Activated CD4-positive, alpha-beta T cell treated with anti-CD3 and anti-CD28 coated beads, Interleukin-2, Interleukin-6, amounts not matched to agents 100 ng/mL and 50 ng/mL, durations not matched to agents 16 hours and 8 hours (primary cell): Measurements from ENCODE around the gene TMSB4X.
"Not testable (repeated sequence)": the region's sequence is repeated elsewhere in the genome, so short reads cannot be mapped to it uniquely, and the experiment has no call there.

ENCODE experiments used
- DNase-seq: peaks from one replicate; pipeline ENCODE4 v3.0.0-alpha.2; 2020

The TMSB4X gene

GRCh38 chrX:12955882-12956703 lies 18.8 kb upstream of the TMSB4X start:
- DNase-seq = peak; percentile 87

DNA sequence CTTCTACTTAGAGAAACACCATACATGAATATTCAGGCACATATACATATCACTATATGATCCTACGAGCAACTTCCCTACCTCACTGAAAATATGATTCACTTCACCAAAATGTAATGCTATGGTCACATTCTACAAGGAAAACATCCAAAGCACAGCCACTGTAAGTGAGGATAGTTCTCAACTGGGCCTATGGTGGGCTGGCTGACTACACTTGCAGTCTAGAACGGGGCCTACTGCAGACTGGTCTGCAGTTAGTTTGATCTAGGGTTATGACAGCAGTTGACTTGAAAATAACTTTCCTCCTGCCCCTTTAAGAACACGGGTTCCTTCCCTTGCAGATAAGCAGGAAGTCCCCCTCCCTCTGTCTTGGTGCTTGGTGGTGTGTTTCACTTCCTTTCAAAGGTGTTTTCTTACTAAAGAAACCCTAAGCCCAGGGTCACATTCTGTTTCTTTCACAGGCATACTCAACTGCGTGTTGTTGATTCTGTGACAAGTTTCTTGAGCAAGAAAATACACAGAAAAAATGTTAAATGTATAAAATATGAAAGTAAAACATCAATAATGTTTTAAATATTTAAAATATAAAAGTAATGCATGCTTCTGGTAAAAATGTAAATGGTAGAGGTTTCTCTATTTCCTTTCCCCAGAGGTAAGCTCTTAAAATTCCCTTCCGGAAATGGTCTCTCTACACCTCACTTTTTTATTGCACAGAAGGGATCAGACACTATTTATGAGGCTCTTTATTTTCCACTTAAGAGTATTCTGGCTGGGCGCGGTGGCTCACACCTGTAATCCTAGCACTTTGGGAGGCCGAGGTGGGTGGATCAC lies 18.0 kb upstream of the TMSB4X start:
- DNase-seq = peak; percentile 90

DNA sequence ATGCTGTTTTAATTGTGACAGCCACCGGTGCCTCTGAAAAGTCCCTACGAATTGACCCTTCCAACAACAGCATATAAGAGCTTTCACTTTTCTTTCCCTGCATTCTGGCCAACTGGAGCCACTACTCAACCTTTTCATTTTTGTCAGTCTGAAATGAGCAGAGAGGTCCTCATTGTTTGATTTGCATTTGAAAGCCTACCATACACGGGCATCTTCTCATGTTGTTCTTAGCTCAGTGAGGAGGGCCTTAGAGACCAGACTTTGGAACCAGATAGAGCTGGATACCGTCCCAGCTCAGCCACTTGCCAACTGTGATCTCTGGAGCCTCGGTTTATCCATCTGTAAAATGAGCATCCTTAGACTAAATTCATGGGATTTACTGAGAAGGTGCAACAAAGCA lies 16.9 kb upstream of the TMSB4X start:
- no peak for DNase-seq

DNA sequence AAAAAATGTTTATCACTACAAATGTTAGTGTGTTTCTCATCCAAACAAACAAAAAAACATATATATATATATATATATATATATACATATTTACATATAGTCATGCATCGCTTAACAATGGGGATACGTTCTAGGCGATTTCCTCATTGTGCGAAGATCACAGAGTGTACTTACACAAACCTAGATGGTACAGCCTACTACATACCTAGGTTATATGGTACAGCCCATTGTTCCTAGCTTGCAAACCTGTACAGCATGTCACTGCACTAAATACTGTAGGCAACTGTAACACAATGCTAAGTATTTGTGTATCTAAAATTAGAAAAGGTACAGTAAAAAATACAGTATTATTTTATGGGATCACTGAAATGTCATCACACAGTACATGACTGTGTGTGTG lies 16.4 kb upstream of the TMSB4X start:
- DNase-seq = no peak

GRCh38 chrX:12961196-12961718 lies 13.7 kb upstream of the TMSB4X start:
- DNase-seq = peak; percentile 0

DNA sequence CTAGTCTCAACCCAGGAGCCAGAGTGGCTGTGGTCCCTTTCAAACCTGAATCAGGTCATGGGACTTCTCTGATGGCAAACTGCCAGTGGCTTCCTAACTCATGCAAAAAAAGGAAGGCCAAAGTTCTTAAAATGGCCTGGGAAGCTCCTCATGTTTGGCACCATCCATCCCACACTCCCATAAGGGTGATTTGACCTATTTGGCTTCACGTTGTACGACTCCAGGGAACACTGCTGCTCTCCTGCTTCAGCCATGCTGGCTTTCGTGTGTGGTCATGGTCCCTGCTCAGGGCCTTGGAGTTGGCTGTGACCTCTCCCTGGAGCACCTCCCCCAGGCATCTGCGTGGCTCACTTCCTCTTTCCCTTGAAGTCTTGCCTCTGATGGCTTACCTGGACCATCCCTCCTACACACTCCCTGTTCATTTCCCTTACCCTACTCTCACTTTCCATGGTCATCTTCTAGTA lies 12.8 kb upstream of the TMSB4X start:
- no peak for DNase-seq

DNA sequence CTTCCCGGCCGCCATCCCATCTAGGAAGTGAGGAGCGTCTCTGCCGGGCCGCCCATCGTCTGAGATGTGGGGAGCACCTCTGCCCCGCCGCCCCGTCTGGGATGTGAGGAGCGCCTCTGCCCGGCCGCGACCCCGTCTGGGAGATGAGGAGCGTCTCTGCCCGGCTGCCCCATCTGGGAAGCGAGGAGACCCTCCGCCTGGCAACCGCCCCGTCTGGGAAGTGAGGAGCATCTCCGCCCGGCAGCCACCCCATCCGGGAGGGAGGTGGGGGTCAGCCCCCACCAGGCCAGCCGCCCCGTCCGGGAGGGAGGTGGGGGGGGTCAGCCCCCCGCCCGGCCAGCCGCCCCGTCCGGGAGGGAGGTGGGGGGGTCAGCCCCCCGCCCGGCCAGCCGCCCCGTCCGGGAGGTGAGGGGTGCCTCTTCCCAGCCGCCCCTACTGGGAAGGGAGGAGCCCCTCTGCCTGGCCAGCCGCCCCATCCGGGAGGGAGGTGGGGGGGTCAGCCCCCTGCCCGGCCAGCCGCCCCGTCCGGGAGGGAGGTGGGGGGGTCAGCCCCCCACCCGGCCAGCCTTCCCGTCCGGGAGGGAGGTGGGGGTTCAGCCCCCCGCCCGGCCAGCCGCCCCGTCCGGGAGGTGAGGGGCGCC lies 11.6 kb upstream of the TMSB4X start:
- DNase-seq = not testable (repeated sequence)

DNA sequence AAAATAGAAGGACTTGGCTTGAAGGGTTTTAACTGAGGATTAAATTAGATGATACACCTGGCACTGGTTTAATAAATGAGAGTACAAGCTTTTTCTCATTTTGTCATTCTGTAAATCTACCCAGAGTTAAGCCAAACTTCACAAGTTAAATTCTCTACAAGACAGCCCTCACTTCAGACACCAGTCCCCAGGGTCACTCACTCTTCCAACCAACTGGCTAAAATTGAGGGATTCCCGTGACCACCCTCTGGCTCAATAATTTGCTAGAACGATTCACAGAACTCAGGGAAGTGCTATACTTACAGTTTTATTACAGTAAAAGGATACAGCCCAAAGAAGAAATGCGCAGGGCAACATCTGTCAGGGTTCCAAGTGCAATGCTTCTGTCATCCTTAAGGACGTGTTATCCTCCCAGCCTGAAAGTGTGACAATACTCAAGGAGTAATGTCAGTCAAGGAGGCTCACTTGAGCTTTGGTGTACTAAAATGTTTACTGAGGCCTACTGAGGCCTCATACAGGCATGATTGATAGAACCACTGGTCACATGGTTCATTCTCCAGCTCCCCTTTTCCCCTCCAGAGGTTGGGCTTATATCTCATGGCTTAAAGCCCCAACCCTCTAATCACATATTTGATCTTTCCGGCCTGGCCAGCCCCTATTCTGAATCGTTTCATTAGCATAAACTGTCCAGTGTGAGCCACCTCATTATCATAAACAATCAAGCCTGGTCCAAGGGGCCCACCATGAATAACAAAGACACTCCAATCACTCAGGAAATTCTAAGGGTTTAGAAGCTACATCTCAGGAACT lies 9.6 kb upstream of the TMSB4X start:
- no peak for DNase-seq

GRCh38 chrX:12966151-12966550 lies 8.8 kb upstream of the TMSB4X start:
- no peak for DNase-seq

- peak; percentile 51 for DNase-seq
Observed at GRCh38 chrX:12967711-12968465, 7.0 kb upstream of the TMSB4X start.

DNA sequence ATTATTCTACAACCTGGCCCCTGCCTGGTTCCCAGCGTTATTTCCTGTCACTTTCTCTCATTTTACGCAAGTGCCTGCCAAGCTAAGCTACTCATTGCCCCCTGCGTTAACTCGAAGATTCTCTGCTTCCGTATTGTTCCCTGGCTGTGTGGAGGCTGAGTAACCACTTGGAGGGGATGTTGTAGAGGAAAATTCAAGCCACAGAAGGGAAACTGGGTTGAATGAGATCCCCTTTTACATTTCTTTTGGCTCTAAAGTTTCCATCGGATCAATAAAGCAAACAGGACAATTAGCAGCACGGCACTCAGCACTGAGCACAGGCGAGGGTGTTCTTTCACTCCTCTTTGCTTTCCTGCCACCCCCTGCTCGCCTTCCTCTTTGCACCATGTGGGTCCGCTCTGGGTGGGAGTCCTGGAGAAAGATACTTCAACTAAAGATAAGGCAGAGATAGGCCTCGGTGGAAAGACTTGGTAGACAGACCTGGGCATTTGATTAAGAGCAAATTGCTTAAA lies 4.2 kb upstream of the TMSB4X start:
- peak; percentile 78 for DNase-seq

GRCh38 chrX:12971282-12972003 lies 3.5 kb upstream of the TMSB4X start:
- peak; percentile 67 for DNase-seq

DNA sequence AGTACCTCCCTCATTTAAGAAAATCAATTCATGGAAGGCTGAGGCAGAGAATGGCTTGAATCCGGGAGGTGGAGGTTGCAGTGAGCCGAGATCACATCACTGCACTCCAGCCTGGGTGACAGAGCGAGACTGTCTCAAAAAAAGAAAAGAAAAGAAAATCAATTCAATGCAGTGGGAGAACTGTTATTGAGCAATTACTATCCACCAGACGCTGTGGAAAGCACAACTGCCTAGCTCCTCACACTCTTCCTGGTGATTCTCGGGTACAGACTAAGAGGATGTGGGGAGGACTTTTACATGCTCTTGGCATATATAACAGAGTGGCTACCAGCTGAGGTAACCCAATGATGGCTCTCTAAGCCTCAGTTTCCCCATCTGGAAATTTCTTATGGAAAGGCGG lies 2.7 kb upstream of the TMSB4X start:
- DNase-seq = peak; percentile 51

DNA sequence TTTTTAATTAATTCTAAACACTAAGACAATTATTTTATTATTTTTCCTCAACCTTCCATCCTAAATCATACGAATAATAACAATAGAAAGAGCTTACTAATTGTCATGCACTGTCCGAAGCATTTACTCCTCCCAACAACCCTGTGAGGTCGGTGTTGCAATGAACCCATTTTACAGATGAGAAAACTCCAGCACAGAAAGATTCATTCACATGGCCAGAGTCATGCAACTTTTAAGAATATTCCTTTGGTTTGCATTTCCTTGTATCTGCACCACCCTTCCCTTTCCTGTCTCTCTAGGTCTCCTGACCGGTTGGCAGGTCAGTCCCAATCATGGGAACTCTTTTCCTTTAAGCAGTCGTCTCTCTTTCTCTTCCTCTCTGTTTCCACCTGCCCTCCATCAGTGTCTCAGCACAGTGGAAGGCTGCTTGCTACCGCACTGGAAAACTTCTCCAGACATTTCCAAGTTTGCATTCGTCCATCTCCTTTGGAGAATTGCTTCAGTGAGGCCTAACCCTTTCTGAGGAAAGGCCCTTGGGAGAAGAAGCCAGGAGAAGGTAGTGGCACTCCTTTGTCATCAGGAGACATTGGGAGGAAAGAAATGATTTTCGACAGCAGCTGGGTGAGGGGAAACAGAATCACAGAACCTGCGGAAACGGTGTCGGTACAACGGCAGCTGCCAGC lies 1.9 kb upstream of the TMSB4X start:
- peak; percentile 25 for DNase-seq

DNA sequence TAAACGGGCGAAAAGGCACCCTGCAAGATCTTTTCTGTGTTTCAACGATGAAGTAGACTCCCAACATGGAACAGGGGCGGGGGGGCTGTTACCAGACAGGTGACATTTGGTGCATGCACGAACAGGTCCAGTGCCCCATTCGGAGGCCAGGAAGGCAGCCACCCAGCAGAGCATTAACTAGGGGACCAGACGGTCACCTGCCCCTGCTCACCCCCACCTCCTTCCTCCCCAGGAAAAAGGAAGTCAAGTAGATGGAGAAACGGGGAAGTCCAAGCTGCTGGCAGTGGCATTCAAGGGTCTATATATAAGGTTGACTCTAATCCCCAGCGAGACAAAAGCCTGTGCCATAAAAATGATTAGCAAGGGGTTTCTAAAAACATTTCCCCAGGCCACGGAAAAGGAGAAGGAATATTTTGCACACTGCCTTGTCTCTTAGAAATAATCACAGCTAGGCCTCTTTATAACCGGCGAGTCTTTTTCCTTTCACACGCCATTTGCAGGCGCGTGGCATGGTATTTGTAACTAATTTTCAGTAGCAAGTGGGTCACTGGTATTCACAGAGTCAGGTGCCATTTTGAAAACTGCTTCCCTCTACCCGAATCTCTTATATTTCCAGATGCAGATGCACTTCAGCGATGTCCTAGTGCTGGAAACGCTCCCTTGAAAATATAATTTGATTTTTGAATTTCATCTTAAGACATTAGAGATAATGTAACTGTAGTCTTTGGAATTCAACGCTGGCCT lies 1.2 kb upstream of the TMSB4X start:
- peak; percentile 62 for DNase-seq

GRCh38 chrX:12974305-12974795 lies 560 bp upstream of the TMSB4X start:
- DNase-seq = peak; percentile 73

- DNase-seq = no peak
Observed at GRCh38 chrX:12975670-12975965, 708 bp downstream of the TMSB4X start.

DNA sequence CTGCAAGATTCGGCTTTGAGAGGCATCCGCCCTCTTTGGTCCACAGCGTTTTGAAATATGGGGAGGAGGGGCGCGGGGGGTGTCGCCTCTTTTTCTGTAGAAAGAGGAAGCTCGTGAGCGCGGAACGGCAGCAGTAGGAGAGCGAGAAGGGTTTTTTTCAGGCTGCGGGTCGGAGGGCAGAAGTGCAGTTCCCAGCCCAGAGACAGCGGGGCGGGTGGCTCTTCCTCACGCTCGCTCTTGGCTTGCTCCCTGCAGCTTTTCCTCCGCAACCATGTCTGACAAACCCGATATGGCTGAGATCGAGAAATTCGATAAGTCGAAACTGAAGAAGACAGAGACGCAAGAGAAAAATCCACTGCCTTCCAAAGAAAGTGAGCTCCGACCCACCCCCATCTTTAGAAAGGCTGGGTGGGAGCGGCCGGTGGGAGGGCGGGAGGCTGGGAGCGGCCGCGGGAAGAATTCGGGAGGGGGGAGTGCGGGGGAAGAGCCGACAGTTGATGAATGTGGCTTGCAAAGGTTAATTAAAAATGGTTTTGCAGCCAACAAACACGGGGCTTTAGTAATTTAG lies 1.2 kb downstream of the TMSB4X start:
- peak; percentile 54 for DNase-seq
